HEK293 (cell line): ENCODE measurements around the gene HOXD3.

ENCODE experiments used
- CTCF ChIA-PET: fragments of 350-600 bp; formaldehyde crosslinking; extraction: SDS; loops from one replicate; lab custom pipeline; 2021; ENCODE audit warnings: antibody characterized with exemption; lab: Yijun Ruan, JAX
- POLR2A ChIA-PET: fragments of 300-600 bp; formaldehyde crosslinking; extraction: SDS; loops from one replicate; lab custom pipeline; 2020; ENCODE audit warnings: antibody characterized with exemption, inconsistent platforms; lab: Yijun Ruan, JAX
- H3K27ac ChIP-seq: fragments of 200-500 bp; sonication (Bioruptor generic); 2 replicates; pipeline ENCODE4 v1.5.1; 2014; ENCODE audit warnings: low read depth, low read length, control low read depth, inconsistent platforms; ENCODE audit errors: extremely low read depth
- H3K36me3 ChIP-seq, 2 experiments: fragments of 200-500 bp in 1 of 2; sonication (Bioruptor generic) in 1 of 2; 1 replicate in 1 of 2; 2 replicates in 1 of 2; pipeline ENCODE4 v1.5.1; 2014 to 2017; ENCODE audit warnings: inconsistent platforms in 2 of 2, low read length in 2 of 2; ENCODE audit not compliant: control insufficient read depth in 2 of 2, insufficient read depth in 1 of 2
- H3K4me1 ChIP-seq: fragments of 200-500 bp; sonication (Bioruptor generic); 2 replicates; pipeline ENCODE4 v1.5.1; 2014; ENCODE audit warnings: mild to moderate bottlenecking, low read length, inconsistent platforms; ENCODE audit not compliant: control insufficient read depth, insufficient read depth
- H3K4me3 ChIP-seq: 2 replicates; pipeline ENCODE4 v1.5.1; 2011; ENCODE audit warnings: low read depth, mild to moderate bottlenecking, control low read depth, low read length, moderate library complexity
- H3K9me3 ChIP-seq: fragments of 200-500 bp; sonication (Bioruptor generic); 2 replicates; pipeline ENCODE4 v1.5.1; 2014; ENCODE audit warnings: low read depth, low read length, inconsistent platforms; ENCODE audit not compliant: control insufficient read depth, insufficient read depth
- HOXA7 ChIP-seq: sonication (generic); formaldehyde crosslinking; IDR thresholded peaks from 2 replicates; pipeline ENCODE4 v1.8.1; 2022; ENCODE audit warnings: missing genetic modification reagents, borderline replicate concordance
- MYNN ChIP-seq: fragments of 450-650 bp; formaldehyde crosslinking; IDR thresholded peaks from 2 replicates; pipeline ENCODE4 v1.5.1; 2016; ENCODE audit warnings: missing biosample characterization, missing genetic modification characterization, borderline replicate concordance
- PRDM1 ChIP-seq: fragments of 450-650 bp; formaldehyde crosslinking; IDR thresholded peaks from 2 replicates; pipeline ENCODE4; 2016; ENCODE audit warnings: missing biosample characterization, missing genetic modification characterization
- RBAK ChIP-seq: fragments of 450-650 bp; formaldehyde crosslinking; IDR thresholded peaks from 2 replicates; pipeline ENCODE4 v1.5.1; 2016; ENCODE audit warnings: missing biosample characterization, missing genetic modification characterization
- SETDB1 ChIP-seq: IDR thresholded peaks from one replicate; pipeline ENCODE4 v1.6.1; 2017; ENCODE audit warnings: mild to moderate bottlenecking, low read length, moderate library complexity, mixed read lengths; ENCODE audit not compliant: insufficient read length
- TCF7L2 ChIP-seq: IDR thresholded peaks from 2 replicates; pipeline ENCODE4 v1.6.1; 2011; ENCODE audit warnings: low read depth, mild to moderate bottlenecking, inconsistent platforms, low read length, moderate library complexity, borderline replicate concordance
- ZBTB7A ChIP-seq: fragments of 450-650 bp; formaldehyde crosslinking; IDR thresholded peaks from 2 replicates; pipeline ENCODE4 v1.5.1; 2016; ENCODE audit warnings: low read depth, missing biosample characterization, missing genetic modification characterization
- ZFP37 ChIP-seq: fragments of 450-650 bp; formaldehyde crosslinking; IDR thresholded peaks from 2 replicates; pipeline ENCODE4 v1.5.1; 2016; ENCODE audit warnings: missing biosample characterization, missing genetic modification characterization
- ZNF214 ChIP-seq: fragments of 450-650 bp; formaldehyde crosslinking; IDR thresholded peaks from 2 replicates; pipeline ENCODE4 v1.5.1; 2017; ENCODE audit warnings: missing biosample characterization, mild to moderate bottlenecking, missing genetic modification characterization, borderline replicate concordance
- ZNF221 ChIP-seq: fragments of 450-650 bp; formaldehyde crosslinking; IDR thresholded peaks from 2 replicates; pipeline ENCODE4 v1.5.1; 2017; ENCODE audit warnings: missing biosample characterization, missing genetic modification characterization, borderline replicate concordance
- ZNF366 ChIP-seq: fragments of 450-650 bp; formaldehyde crosslinking; conservative IDR thresholded peaks from 2 replicates; pipeline ENCODE4 v1.5.1; 2016; ENCODE audit warnings: missing biosample characterization, missing genetic modification characterization
- ZNF558 ChIP-seq: fragments of 450-650 bp; formaldehyde crosslinking; IDR thresholded peaks from 2 replicates; pipeline ENCODE4 v1.5.1; 2016; ENCODE audit warnings: missing biosample characterization, missing genetic modification characterization
- ZNF560 ChIP-seq: fragments of 450-650 bp; formaldehyde crosslinking; IDR thresholded peaks from 2 replicates; pipeline ENCODE4 v1.5.1; 2017; ENCODE audit warnings: missing biosample characterization, missing genetic modification characterization, borderline replicate concordance
- ZNF585B ChIP-seq: fragments of 450-650 bp; formaldehyde crosslinking; IDR thresholded peaks from 2 replicates; pipeline ENCODE4 v1.5.1; 2016; ENCODE audit warnings: missing biosample characterization, missing genetic modification characterization
- ZNF596 ChIP-seq: fragments of 450-650 bp; IDR thresholded peaks from 2 replicates; pipeline ENCODE4 v1.5.0; 2018; ENCODE audit warnings: missing biosample characterization, mild to moderate bottlenecking, missing genetic modification characterization, moderate library complexity
- ZNF660 ChIP-seq: fragments of 450-650 bp; IDR thresholded peaks from 2 replicates; pipeline ENCODE4 v1.5.1; 2018; ENCODE audit warnings: missing biosample characterization, mild to moderate bottlenecking, missing genetic modification characterization
- ZNF701 ChIP-seq: fragments of 450-650 bp; formaldehyde crosslinking; IDR thresholded peaks from 2 replicates; pipeline ENCODE4 v1.5.1; 2016; ENCODE audit warnings: missing biosample characterization, missing genetic modification characterization
- ZNF747 ChIP-seq: fragments of 450-650 bp; formaldehyde crosslinking; IDR thresholded peaks from 2 replicates; pipeline ENCODE4 v1.5.1; 2016; ENCODE audit warnings: missing biosample characterization, missing genetic modification characterization
- ZSCAN16 ChIP-seq: fragments of 450-650 bp; formaldehyde crosslinking; IDR thresholded peaks from 2 replicates; pipeline ENCODE4 v1.5.1; 2016; ENCODE audit warnings: missing biosample characterization, missing genetic modification characterization
- TF ChIP-seq, protein P1 (sequence below): fragments of 450-650 bp; formaldehyde crosslinking; IDR thresholded peaks from 2 replicates; pipeline ENCODE4 v1.5.1; 2017; ENCODE audit warnings: missing biosample characterization, missing genetic modification characterization
- TF ChIP-seq, protein P2 (sequence below): fragments of 450-650 bp; formaldehyde crosslinking; IDR thresholded peaks from 2 replicates; pipeline ENCODE4 v1.5.1; 2016; ENCODE audit warnings: missing biosample characterization, missing genetic modification characterization
- TF ChIP-seq, protein P3 (sequence below): fragments of 450-650 bp; formaldehyde crosslinking; IDR thresholded peaks from 2 replicates; pipeline ENCODE4 v1.5.1; 2017; ENCODE audit warnings: missing biosample characterization, mild to moderate bottlenecking, missing genetic modification characterization, moderate library complexity

HOXD3 gene

DNA sequence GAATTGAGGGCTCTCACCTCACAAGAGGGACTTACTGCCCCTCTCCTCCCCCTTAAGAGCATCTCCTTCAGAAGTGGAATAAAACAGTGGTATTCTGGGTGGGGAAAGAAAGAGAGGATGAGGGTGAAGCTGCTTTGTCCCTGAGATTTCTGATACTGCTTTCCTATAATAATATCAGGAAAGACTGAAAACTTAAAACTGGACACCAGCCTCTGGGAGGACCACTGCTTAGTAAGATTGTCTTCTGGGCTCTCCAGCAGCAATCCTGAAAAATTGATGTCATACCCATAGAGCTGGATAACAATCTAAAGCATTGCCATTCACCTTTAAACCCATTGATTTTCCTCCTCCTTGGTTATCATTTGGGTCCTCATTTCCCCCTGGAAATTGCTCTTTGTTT, 10.5 kb upstream of the HOXD3 start:
- ChIA-PET CTCF (no interaction called here), POLR2A (no interaction called here)
- TF ChIP-seq, protein P1, sequence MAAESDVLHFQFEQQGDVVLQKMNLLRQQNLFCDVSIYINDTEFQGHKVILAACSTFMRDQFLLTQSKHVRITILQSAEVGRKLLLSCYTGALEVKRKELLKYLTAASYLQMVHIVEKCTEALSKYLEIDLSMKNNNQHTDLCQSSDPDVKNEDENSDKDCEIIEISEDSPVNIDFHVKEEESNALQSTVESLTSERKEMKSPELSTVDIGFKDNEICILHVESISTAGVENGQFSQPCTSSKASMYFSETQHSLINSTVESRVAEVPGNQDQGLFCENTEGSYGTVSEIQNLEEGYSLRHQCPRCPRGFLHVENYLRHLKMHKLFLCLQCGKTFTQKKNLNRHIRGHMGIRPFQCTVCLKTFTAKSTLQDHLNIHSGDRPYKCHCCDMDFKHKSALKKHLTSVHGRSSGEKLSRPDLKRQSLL (tag by site-specific recombination): no peak
- no peak for TF ChIP-seq ZNF585B (tag by site-specific recombination)
- TF ChIP-seq SETDB1: no peak
- H3K27ac ChIP-seq: peak overlapping the region; percentile 29; the same call in 1 of the 2 replicates
- no peaks in the 10 kb centered on the region for H3K9me3 ChIP-seq
- H3K4me3 ChIP-seq: no peak overlapping the region
- H3K4me1 ChIP-seq: peaks cover 15% of the 10 kb centered on the region
- H3K36me3 ChIP-seq: peaks cover 0 to 18% of the 10 kb centered on the region in 2 experiments; a peak in 1 of 3 replicates

DNA sequence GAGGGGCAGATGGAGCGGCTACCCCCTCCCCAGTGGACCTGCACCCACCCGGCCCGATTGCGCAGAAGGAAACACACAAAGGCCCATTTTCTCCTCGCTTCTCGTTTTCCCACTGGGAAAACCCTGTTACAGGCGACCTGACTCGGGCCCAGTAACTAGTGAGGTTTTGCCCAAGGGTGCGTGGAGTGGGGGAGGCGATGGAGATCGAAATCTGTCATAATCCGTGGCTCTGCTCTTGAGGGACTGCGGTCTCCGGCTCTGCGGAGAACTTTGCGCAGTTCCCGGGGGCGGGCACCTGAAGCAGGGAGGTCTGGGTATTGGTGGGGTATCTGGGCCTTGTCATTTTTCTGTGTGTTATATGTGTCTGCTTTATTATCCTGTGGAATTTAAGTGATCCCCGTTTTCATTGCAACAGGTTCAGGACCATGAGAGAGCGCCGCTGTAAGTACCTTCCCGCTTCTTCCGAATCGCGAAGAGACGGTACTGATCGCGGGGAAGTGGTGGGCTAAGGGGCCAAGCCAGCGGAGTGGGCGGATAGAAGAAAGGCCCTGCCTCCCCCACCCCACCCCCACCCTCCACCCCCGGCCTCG, 9.8 kb upstream of the HOXD3 start:
- no peaks in the 10 kb centered on the region for H3K9me3 ChIP-seq
- ChIA-PET CTCF (no interaction called here), POLR2A (no interaction called here)
- H3K4me3 ChIP-seq: no peak overlapping the region
- peaks cover 15% of the 10 kb centered on the region for H3K4me1 ChIP-seq
- no peak for TF ChIP-seq ZNF747 (tag by site-specific recombination)
- TF ChIP-seq ZNF701 (tag by site-specific recombination): no peak
- TF ChIP-seq ZNF660 (tag by site-specific recombination): no peak
- TF ChIP-seq, protein P2, sequence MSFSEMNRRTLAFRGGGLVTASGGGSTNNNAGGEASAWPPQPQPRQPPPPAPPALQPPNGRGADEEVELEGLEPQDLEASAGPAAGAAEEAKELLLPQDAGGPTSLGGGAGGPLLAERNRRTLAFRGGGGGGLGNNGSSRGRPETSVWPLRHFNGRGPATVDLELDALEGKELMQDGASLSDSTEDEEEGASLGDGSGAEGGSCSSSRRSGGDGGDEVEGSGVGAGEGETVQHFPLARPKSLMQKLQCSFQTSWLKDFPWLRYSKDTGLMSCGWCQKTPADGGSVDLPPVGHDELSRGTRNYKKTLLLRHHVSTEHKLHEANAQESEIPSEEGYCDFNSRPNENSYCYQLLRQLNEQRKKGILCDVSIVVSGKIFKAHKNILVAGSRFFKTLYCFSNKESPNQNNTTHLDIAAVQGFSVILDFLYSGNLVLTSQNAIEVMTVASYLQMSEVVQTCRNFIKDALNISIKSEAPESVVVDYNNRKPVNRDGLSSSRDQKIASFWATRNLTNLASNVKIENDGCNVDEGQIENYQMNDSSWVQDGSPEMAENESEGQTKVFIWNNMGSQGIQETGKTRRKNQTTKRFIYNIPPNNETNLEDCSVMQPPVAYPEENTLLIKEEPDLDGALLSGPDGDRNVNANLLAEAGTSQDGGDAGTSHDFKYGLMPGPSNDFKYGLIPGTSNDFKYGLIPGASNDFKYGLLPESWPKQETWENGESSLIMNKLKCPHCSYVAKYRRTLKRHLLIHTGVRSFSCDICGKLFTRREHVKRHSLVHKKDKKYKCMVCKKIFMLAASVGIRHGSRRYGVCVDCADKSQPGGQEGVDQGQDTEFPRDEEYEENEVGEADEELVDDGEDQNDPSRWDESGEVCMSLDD (tag by site-specific recombination): no peak
- TF ChIP-seq, protein P3, sequence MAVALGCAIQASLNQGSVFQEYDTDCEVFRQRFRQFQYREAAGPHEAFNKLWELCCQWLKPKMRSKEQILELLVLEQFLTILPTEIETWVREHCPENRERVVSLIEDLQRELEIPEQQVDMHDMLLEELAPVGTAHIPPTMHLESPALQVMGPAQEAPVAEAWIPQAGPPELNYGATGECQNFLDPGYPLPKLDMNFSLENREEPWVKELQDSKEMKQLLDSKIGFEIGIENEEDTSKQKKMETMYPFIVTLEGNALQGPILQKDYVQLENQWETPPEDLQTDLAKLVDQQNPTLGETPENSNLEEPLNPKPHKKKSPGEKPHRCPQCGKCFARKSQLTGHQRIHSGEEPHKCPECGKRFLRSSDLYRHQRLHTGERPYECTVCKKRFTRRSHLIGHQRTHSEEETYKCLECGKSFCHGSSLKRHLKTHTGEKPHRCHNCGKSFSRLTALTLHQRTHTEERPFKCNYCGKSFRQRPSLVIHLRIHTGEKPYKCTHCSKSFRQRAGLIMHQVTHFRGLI (tag by site-specific recombination): no peak
- no peak for TF ChIP-seq ZBTB7A (tag by site-specific recombination)
- no peak for TF ChIP-seq ZNF366
- no peak for TF ChIP-seq ZFP37
- TF ChIP-seq ZNF560 (tag by site-specific recombination): no peak
- TF ChIP-seq ZNF214: no peak
- TF ChIP-seq ZNF558 (tag by site-specific recombination): no peak
- TF ChIP-seq MYNN (tag by site-specific recombination): no peak
- TF ChIP-seq ZSCAN16 (tag by site-specific recombination): no peak
- no peak for TF ChIP-seq HOXA7 (CRISPR knock-in tag)
- no peak for TF ChIP-seq TCF7L2
- no peak for TF ChIP-seq ZNF221 (tag by site-specific recombination)
- no peak for TF ChIP-seq PRDM1
- no peak for TF ChIP-seq ZNF596
- no peak for TF ChIP-seq RBAK (tag by site-specific recombination)
- TF ChIP-seq, all 188 proteins: peak for 0
- Histone ChIP-seq H3K27ac (no peak overlapping the region; the same call in 1 of the 2 replicates), H3K36me3 (peaks cover 0 to 22% of the 10 kb centered on the region in 2 experiments; a peak in 1 of 3 replicates)
